Activated CD8-positive, alpha-beta memory T cell treated with anti-CD3 and anti-CD28 coated beads for 24 hours (primary cell): ENCODE data around the gene BCAS3.

Source experiments
- DNase-seq: peaks from one replicate; pipeline ENCODE4 v3.0.0-alpha.2; 2020

The BCAS3 gene

GRCh38 chr17:61209106-61209439 lies 531.4 kb downstream of the BCAS3 start:
- DNase-seq, result no peak

GRCh38 chr17:61209525-61209924 lies 531.9 kb downstream of the BCAS3 start:
- no peak for DNase-seq

- DNase-seq, result no peak
These were observed 533.6 kb downstream of the BCAS3 start for GRCh38 chr17:61211236-61211635.

- no peak for DNase-seq
These were observed 535.0 kb downstream of the BCAS3 start for GRCh38 chr17:61212655-61213054.

GRCh38 chr17:61214753-61215152 lies 537.1 kb downstream of the BCAS3 start:
- no peak for DNase-seq

- DNase-seq, result no peak
These were observed 538.4 kb downstream of the BCAS3 start for GRCh38 chr17:61216066-61216465.

GRCh38 chr17:61217878-61218437 lies 540.3 kb downstream of the BCAS3 start:
- DNase-seq, result no peak

GRCh38 chr17:61218438-61218837 lies 540.8 kb downstream of the BCAS3 start:
- no peak for DNase-seq

- DNase-seq, result no peak
These were observed 541.8 kb downstream of the BCAS3 start for GRCh38 chr17:61219460-61219859.

GRCh38 chr17:61221181-61221580 lies 543.5 kb downstream of the BCAS3 start:
- DNase-seq, result no peak

GRCh38 chr17:61221597-61222471 lies 544.2 kb downstream of the BCAS3 start:
- DNase-seq, result no peak

- DNase-seq, result no peak
These were observed 546.1 kb downstream of the BCAS3 start for GRCh38 chr17:61223725-61224124.

- DNase-seq, result no peak
These were observed 547.7 kb downstream of the BCAS3 start for GRCh38 chr17:61225178-61225882.

- DNase-seq, result no peak
These were observed 550.2 kb downstream of the BCAS3 start for GRCh38 chr17:61227866-61228265.

- no peak for DNase-seq
These were observed 552.8 kb downstream of the BCAS3 start for GRCh38 chr17:61230461-61230860.

- no peak for DNase-seq
These were observed 553.5 kb downstream of the BCAS3 start for GRCh38 chr17:61230972-61231820.

GRCh38 chr17:61232871-61233270 lies 555.2 kb downstream of the BCAS3 start:
- no peak for DNase-seq

- no peak for DNase-seq
These were observed 556.5 kb downstream of the BCAS3 start for GRCh38 chr17:61233991-61234750.

- DNase-seq, result no peak
These were observed 557.6 kb downstream of the BCAS3 start for GRCh38 chr17:61235001-61235826.

- no peak for DNase-seq
These were observed 558.2 kb downstream of the BCAS3 start for GRCh38 chr17:61235827-61236197.

GRCh38 chr17:61237275-61237674 lies 559.6 kb downstream of the BCAS3 start:
- no peak for DNase-seq
